Esophagus (tissue), 2 donors: ENCODE measurements around the gene SYK. TPM values are rescaled to one million over a fixed set of nuclear protein-coding genes. Genes with fewer than 3 reads are reported as not detected.

Experiments used
- H3K27ac ChIP-seq, 2 donors: one replicate each; pipeline ENCODE4 v1.5.1; 2013; ENCODE audit warnings: low read depth in 2 of 2, mild to moderate bottlenecking in 2 of 2, inconsistent platforms in 1 of 2, low read length in 1 of 2, moderate library complexity in 1 of 2
- H3K27me3 ChIP-seq, 2 donors: one replicate each; pipeline ENCODE4 v1.6.1; 2013; ENCODE audit warnings: low read length in 2 of 2, control low read depth in 1 of 2, mild to moderate bottlenecking in 1 of 2; ENCODE audit not compliant: insufficient read depth in 2 of 2, control insufficient read depth in 1 of 2
- H3K36me3 ChIP-seq, 2 donors: one replicate each; pipeline ENCODE4 v1.6.1; 2013; ENCODE audit warnings: low read length in 1 of 2; ENCODE audit not compliant: control insufficient read depth in 2 of 2, insufficient read depth in 2 of 2
- H3K4me1 ChIP-seq, 2 donors: one replicate each; pipeline ENCODE4 v1.6.1; 2013; ENCODE audit warnings: low read length in 1 of 2; ENCODE audit not compliant: control insufficient read depth in 2 of 2, insufficient read depth in 2 of 2
- H3K4me3 ChIP-seq, 2 donors: one replicate each; pipeline ENCODE4 v1.5.1; 2013; ENCODE audit warnings: low read length in 2 of 2, mild to moderate bottlenecking in 2 of 2, low read depth in 1 of 2, moderate library complexity in 1 of 2
- H3K9me3 ChIP-seq, 2 donors: one replicate each; pipeline ENCODE4 v1.6.1; 2013; ENCODE audit warnings: mild to moderate bottlenecking in 2 of 2, low read depth in 1 of 2, low read length in 1 of 2, moderate library complexity in 1 of 2; ENCODE audit not compliant: control insufficient read depth in 2 of 2, insufficient read depth in 1 of 2
- whole genome bisulfite sequencing, 2 donors: extraction: QIAGEN DNeasy Blood & Tissue Kit; methylation state at CpG; one replicate each; pipeline ENCODE4 v1.1.7; 2013; 5-methylcytosine and 5-hydroxymethylcytosine counted together
- polyA plus RNA-seq, 2 donors: library from polyadenylated mRNA; stranded (reverse); fragments of 200-250 nt; gene quantifications; one replicate each; pipeline ENCODE4 v1.2.3, GENCODE V29; 2013
- donor health status: healthy with polysubstance abuse.
- donor health status: Bipolar disorder and iron deficiency.

Gene SYK
- polyA plus RNA-seq, 2 donors = 12.0 to 16.5 TPM

DNA sequence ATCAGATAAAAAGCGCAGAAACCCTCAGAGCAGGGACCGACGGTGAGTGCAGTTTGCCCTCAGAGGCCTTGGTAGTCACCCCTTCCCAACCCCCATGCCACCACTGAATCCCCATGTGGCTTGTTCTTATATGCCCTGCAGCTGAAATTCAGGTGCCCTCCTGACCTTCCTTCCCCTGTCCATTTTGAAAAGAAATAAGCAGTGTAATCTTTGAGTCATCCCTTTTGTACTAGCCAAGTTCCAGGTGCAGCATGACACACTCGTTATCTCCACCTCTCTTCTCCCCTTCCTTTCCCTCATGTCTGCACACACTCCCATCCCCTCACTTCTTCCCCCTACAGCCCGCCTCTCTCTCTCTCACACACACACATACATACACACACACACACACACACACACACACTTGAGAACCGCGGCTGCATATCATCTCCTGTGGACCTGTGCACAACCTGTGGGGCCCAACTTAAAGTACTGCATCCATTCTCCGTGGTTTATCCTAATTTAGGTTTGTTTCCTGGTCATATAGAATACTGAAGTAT is 53.1 kb downstream of the SYK start:
- Histone ChIP-seq H3K9me3 (peaks cover 0 to 4% of the 10 kb centered on the region in 2 donors), H3K4me1 (no peaks in the 10 kb centered on the region), H3K27me3 (no peaks in the 10 kb centered on the region), H3K36me3 (peaks cover 0 to 12% of the 10 kb centered on the region in 2 donors), H3K4me3 (no peak overlapping the region), H3K27ac (no peak overlapping the region)
- WGBS, 2 donors = 68 to 80% methylated on average over 8 of the region's 8 CpGs

DNA sequence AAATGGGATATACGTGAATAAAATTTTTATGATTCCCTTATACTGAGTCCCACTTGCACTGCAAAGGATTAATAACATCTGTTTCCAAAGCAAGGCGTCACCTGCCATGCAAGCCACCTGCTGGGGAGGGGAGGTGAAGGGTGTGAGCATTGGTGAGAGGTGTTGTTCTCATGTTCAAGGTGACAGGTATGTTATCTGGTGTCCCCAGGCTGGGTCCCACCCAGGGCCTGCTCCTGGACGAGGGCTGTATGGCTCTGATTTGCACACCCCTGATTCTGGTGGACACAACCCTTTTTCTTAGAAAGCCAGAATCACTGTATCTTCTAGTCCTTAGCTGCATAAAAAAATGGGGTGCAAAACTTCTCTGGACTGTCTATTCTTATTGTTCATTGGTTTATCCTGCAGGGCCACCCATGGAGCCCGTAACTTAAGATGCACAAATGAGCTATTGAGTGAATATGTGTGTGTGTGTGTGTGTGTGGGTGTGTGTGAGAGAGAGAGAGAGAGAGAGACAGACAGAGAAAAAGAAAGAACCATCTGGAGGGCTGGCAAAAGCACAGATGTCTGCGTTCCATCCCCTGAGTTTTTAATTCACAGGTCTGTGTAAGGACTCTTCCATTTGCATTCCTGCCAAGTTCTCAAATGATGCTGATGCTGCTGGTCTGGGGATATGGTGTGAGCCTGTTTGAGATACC is 53.7 kb downstream of the SYK start:
- Histone ChIP-seq H3K27ac (no peak overlapping the region), H3K4me1 (no peaks in the 10 kb centered on the region), H3K4me3 (no peak overlapping the region), H3K36me3 (peaks cover 0 to 12% of the 10 kb centered on the region in 2 donors), H3K27me3 (no peaks in the 10 kb centered on the region), H3K9me3 (peaks cover 0 to 4% of the 10 kb centered on the region in 2 donors)
- WGBS, 2 donors = 80 to 85% methylated on average over 5 of the region's 5 CpGs

DNA sequence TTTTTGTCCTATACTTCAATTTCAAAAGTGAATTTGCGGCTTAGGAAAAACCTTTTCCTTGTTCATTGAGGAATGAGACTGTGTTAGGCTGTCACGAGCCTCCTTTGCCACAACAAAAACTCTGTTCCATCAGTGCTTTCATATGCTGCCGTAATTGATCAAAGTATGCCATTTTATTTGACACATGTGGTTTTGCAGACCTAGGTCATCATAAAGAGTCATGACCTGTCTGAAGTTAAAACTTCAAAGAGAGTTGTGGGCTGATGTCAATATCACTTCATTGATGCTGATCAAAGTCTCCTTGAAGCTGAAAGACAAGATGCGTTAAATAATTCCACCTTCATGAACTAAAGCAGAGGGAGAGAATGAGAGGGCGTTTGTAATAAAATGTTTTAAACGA is 55.5 kb downstream of the SYK start:
- peaks cover 0 to 4% of the 10 kb centered on the region in 2 donors for H3K9me3 ChIP-seq
- no peak overlapping the region for H3K27ac ChIP-seq
- H3K36me3 ChIP-seq = peaks cover 0 to 19% of the 10 kb centered on the region in 2 donors
- no peak overlapping the region for H3K4me3 ChIP-seq
- no peaks in the 10 kb centered on the region for H3K4me1 ChIP-seq
- WGBS, 2 donors = 78 to 82% methylated on average over 6 of the region's 6 CpGs
- H3K27me3 ChIP-seq = no peaks in the 10 kb centered on the region

DNA sequence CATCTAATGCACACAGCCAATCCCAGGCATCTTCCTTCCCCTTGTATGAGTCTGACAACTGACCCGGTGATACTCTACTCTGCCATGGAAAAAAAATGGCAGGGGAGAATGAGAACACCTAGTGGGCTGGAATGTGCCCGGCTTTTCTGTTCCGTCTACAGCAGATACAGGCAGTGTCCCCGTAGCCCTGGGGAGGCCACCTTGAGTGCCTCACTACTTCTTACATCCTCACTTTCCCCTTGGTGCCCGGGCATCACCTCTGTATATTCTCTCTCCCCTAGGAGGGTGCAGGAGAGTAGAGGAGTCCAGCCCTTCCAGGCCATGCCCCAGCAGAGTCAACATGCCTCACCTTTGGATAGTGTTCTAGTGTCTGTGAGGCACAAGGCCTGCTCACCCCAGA is 56.2 kb downstream of the SYK start:
- Histone ChIP-seq H3K9me3 (peaks cover 0 to 3% of the 10 kb centered on the region in 2 donors), H3K27ac (no peak overlapping the region), H3K36me3 (peaks cover 0 to 20% of the 10 kb centered on the region in 2 donors), H3K27me3 (no peaks in the 10 kb centered on the region), H3K4me1 (no peaks in the 10 kb centered on the region), H3K4me3 (no peak overlapping the region)
- WGBS, 2 donors = 86 to 88% methylated on average over 5 of the region's 5 CpGs

DNA sequence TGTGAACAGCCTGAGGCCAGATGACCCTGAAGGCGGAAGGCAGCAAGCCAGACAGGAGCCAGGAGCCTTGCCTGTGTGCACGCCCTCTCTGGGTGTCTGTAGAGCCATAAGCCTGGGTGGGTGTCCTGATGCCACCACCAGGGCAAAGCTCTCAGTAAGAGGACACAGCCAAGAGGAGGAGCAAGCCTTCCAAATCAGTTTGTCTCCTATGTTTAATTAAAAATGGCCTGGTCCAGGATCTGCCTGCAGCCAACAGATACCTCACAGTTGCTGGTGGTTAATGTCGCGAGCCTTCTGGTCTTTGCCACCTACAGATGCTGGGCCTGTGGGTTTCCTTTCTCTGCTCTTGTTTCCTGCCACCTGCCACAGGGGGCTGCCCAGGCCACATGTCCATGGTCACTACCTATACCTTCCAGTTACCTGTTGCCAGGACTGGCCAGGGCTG is 56.9 kb downstream of the SYK start:
- WGBS, 2 donors = 82 to 83% methylated on average over 4 of the region's 4 CpGs
- Histone ChIP-seq H3K4me3 (no peak overlapping the region), H3K4me1 (no peaks in the 10 kb centered on the region), H3K9me3 (no peaks in the 10 kb centered on the region), H3K36me3 (peaks cover 0 to 17% of the 10 kb centered on the region in 2 donors), H3K27me3 (no peaks in the 10 kb centered on the region), H3K27ac (no peak overlapping the region)

DNA sequence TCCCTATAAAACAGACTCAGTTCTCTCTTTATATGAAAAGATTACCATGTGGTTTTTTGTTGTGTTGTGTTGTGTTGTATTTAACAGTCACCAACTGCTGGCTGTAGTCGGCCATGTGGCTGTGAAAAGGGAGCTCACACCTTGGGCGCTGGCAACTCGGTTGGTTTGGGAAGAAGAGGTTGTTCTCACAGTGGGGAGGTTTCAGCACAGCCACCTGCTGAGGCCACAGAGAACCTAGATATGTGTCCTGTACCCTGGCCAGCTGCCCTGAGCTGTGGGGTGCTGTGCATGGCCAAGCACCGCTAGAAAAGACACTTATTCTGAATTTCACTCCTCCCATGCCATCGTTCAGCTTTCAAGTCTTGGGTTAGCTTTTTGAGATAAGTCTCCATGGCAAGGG is 58.8 kb downstream of the SYK start:
- 85 to 91% methylated on average over 5 of the region's 5 CpGs for WGBS, 2 donors
- Histone ChIP-seq H3K9me3 (no peaks in the 10 kb centered on the region), H3K4me3 (no peak overlapping the region), H3K27ac (no peak overlapping the region), H3K4me1 (no peaks in the 10 kb centered on the region), H3K27me3 (no peaks in the 10 kb centered on the region), H3K36me3 (peaks cover 0 to 14% of the 10 kb centered on the region in 2 donors)

DNA sequence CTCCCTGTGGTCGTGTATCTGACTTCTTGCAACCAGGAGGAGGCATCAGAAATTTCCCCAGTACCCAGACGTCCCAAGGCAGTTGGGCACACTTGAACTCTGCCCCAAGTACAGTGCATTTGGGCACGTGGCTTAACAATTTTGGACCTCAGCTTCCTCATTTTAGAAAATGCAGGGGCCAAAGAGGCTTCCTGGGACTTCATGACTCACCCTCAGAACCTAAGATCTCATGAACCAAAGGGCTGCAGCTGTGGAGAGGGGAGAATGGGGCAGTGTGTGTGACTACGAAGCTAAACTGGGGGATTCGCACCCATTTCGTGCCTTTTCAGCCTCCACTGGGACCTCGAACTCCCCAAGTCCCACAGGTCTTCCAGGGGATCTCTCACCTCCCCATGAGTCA is 59.2 kb downstream of the SYK start:
- Histone ChIP-seq H3K27me3 (no peaks in the 10 kb centered on the region), H3K4me3 (no peak overlapping the region)

DNA sequence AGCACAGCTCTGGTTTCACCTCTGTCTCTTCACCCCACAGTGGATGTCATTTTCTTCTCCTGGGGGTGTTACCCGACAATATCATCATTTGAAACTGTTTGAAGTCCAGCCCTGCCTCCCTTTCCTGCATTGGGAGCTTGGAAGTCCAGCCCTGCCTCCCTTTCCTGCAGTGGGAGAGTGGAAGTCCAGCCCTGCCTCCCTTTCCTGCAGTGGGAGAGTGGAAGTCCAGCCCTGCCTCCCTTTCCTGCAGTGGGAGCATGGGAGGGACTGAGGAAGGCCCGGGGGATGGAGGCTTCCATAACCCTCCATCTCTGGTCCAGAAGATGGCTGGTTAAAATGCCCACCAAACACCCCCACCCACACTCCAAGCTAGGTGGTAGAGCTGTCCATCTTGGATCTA is 59.8 kb downstream of the SYK start:
- no peak overlapping the region for H3K27ac ChIP-seq
- no peaks in the 10 kb centered on the region for H3K27me3 ChIP-seq
- H3K4me3 ChIP-seq = no peak overlapping the region
- H3K36me3 ChIP-seq = peaks cover 3 to 14% of the 10 kb centered on the region in 2 donors
- H3K9me3 ChIP-seq = no peaks in the 10 kb centered on the region
- 84 to 93% methylated on average over 2 of the region's 2 CpGs for WGBS, 2 donors
- H3K4me1 ChIP-seq = no peaks in the 10 kb centered on the region

More for the DNA sequence above, 59.2 kb downstream of the SYK start:
- WGBS, 2 donors = 84 to 89% methylated on average over 7 of the region's 7 CpGs
- no peak overlapping the region for H3K27ac ChIP-seq
- H3K9me3 ChIP-seq = no peaks in the 10 kb centered on the region
- H3K4me1 ChIP-seq = no peaks in the 10 kb centered on the region
- H3K36me3 ChIP-seq = peaks cover 0 to 14% of the 10 kb centered on the region in 2 donors

DNA sequence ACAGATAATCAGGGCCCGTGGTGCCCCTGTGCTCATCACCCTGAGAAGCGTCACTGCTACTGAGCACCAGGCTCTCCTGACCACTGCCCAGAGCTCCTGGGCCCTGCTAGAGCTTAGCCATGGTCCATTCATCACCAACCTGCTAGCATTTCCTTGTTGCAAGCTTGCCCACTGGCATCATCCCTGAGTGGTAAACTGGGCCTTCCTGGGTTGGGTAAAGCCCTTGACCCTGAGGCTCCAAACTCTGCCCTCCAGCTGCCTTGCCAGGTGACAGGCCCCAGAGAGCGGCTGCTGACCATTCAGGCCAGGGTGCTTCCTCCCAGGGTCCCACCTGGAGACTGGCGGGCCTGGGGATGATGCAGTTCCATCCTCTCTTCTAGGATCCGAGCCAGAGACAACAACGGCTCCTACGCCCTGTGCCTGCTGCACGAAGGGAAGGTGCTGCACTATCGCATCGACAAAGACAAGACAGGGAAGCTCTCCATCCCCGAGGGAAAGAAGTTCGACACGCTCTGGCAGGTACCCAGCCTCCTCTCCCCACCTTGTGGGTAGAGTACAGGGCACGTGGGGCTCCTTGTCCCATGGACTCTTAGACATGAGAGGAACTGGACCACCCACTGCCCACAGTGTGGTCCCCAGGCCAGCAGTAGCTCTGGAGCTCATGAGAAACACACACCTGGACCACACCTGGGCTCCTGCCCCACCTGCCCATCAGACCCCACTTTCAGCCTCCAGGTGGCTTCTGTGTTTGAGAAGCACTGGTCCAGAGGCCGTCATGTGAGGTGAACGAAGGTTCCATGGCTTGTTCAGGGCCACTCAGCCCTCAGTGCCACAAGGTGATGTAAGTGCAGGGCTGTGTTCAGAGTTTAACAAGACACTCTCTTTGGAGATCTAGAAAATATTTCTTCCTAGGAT is 60.5 kb downstream of the SYK start:
- peaks cover 3 to 14% of the 10 kb centered on the region in 2 donors for H3K36me3 ChIP-seq
- H3K27me3 ChIP-seq = no peaks in the 10 kb centered on the region
- H3K4me3 ChIP-seq = no peak overlapping the region
- no peaks in the 10 kb centered on the region for H3K9me3 ChIP-seq
- WGBS, 2 donors = 89 to 92% methylated on average over 16 of the region's 16 CpGs
- no peak overlapping the region for H3K27ac ChIP-seq
- no peaks in the 10 kb centered on the region for H3K4me1 ChIP-seq
